HG02840 (cell line): Measurements from ENCODE around the gene RPTOR.

ENCODE experiments used
- ATAC-seq: cut with Tn5 transposase; IDR thresholded peaks from one replicate; pipeline ENCODE4 v1.9.1; 2021; ENCODE audit warnings: mild to moderate bottlenecking, moderate library complexity, moderate number of reproducible peaks; ENCODE audit not compliant: unreplicated experiment, low FRiP score

The RPTOR gene

DNA sequence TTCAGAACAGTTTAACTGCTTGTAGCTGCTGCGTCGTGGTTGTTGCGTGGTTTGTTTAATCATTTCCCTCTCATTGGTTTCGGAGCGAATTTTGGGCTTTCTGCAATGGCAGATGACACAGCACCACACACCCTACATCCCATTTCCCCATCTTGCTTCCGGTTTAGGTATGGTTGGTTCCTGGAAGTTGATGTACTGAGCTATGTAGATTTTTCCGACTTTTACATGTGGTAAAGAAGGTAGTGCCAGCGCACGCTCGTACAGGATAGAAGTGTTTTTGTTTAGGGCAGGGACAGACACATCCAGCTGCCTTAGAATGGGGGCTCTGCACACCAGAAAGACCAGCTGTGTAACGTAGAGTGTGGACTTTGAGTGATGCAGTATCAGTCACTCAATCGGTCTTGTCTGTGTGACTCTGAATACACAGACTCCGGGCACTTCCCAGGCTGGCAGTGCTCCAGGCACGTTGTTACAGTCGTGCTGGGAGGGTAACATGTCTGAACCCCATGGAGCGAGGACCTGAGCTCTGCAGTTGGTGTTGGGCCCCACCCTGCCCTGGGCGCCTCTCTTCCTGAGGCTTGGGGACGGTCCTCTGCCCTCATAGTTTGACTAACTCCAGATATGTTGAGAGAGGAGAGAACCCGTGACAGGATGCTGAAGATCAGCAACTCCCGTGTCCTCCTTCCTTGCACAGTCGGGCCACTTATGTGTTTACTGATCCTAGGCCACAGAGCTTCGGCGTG, 275.0 kb downstream of the RPTOR start:
- ATAC-seq, result no peak

DNA sequence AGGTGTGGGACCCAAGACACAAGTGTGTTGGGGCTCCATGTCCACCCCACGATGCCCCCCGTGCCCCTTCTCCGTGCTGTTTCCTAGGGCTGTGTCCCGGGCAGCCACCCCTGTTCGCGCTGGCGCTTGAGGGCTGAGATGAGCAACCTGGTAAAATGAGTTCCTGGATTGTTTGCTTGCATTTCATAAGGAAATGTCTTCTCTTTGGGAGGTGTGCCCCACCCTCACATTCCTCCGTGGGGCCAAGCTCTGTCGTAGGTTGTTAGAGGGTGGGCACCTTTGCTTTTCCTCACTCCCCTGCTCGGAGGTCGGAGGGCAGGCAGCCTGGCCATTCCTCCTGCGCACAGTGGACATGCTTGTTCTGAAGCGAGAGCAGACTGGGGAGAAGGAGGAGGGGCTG, 275.7 kb downstream of the RPTOR start:
- no peak for ATAC-seq

DNA sequence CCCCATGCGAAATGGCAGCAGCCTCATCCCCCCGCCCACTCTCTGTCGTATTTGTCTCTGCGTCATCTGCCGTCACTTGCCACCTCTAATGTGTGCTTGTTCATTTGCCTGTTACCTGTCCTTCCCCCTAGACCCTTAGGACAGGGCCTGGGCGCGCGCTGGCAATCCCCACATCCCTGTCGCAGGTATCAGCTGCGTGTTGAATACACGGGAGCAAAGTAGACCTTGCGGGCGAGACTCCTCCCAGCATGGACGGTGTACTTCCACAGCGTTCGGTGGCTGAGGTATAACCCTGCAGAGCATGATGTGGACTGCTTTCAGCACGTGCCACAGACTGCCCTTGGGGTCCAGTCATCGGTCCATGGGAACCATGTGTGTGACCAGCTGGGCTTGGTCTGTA, 276.9 kb downstream of the RPTOR start:
- no peak for ATAC-seq

DNA sequence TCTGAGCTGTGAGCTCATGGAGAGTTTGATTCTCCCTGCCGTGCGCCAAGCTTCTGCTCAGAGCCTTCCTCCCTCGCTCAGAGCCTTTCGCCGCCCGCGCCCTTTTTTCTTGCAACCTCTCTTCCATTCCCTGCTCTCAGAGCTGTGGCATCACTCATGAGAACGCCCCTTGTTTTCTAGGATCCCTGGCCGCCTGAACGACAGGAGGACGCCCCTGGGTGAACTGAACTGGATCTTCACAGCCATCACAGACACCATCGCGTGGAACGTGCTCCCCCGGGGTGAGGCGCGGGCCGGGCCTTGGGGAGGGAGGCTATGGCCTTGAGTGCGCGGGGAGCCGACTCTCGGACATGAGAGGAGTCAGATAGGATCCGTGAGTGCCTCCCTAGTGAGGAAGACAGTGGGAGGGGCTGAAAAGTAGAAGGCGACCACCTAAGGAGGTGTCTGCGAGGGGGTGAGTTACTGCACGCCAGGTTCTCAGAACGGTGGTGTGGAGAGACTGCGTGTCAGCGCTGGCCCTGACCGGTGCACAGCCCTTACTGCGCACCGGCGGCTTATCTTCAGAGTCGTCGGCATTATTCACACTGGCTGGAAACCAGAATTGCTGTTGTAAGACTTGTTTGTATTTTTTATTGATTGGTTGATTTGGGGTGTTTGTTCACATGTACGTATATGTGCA, 277.5 kb downstream of the RPTOR start:
- no peak for ATAC-seq

DNA sequence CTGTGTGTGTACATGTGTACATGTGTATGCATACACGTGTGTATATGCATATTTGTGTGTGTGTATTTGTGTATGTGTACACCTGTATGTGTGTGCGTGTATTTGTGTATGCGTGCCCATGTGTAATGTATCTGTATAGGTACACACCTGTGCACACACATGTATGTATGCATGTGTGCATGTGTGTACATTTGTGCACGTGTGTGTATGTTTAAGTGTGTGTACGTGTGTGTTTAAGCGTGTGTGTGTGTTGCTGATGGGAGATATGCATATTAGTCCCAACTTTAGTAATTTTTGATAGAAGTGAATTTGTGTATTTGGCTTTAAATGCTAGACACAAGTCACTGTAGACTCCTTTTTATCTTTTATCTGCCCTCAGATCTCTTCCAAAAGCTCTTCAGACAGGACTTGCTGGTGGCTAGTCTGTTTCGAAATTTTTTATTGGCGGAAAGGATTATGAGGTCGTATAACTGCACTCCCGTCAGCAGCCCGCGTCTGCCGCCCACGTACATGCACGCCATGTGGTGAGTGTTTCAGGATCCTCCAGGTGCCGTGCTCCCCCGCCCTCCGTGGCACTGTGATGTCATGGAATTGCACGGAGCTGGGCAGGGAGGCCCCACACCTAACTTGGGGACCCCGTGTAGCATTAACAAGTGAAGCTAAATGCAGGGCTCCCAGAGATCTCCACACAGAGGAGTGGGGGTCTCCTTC, 278.2 kb downstream of the RPTOR start:
- no peak for ATAC-seq

DNA sequence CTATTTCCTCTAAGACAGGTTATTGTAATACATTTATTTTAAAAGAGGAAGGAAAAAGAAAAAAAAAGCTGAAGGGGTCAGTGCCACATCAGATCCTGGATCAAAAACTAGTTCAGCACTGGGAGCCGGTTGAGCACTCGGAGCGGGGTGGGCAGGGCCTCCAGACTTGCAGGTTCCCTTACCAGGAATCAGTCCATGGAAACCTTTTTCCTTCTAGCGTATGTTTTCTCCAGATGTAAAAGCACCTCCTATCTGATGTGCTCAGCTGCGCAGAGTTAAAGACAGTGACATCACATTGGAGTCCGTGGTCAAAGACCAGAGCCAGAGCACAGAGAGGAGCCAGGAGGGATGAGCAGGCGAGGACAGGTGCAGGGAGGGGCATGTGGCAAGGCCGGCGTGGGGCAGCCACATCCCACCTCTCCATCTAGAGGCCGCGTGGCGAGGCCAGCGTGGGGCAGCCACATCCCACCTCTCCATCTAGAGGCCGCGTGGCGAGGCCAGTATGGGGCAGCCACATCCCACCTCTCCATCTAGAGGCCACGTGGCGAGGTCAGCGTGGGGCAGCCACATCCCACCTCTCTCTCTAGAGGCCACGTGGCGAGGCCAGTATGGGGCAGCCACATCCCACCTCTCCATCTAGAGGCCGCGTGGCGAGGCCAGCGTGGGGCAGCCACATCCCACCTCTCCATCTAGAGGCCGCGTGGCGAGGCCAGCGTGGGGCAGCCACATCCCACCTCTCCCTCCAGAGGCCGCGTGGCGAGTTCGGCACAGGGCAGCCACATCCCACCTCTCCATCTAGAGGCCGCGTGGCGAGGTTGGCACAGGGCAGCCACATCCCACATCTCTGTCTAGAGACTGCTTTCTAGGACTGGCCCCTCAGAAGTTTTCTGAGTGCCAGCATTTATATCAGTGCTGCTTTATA, 280.2 kb downstream of the RPTOR start:
- no peak for ATAC-seq

DNA sequence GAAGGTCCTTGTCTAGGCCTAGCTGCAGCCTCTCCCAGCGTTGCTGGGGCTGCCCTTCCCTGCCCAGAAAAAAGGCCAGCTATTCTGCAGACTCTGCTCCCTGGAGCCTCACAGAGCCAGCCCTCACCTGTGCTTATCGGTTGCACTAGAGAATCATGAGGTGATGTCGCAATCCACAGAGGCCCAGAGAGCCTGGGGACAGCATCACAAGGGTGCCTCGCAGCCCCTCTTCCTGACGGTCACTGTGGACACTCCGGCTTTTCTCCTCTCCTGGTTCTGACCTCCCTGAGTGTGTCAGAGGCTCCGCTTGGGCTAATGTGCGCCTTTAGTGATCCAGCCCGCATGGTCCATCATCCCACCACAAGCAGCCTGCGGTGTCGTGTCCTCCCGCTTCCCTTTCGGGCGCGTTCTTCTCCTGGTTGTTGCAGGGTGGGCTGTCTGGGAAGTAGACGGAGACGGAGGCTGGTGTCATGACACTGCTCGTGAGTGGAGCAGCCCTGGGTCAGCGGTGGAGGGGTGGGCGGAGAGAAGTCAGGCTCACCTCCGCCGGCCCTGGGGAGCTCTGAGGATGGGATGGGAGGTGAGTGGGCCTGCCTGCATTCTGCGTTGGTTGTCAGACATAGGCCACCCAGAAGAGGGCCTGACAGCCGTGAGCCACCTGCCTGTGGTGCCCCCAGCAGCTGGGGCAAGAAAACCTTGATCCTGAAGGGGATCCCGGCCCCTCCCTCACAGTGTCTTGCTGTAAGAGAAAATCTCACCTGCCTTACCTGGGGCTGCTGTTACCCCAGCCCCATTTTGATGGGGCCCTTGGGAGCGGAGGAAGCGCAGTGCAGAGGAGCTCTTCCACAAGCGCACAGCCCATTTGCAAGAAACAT, 281.1 kb downstream of the RPTOR start:
- no peak for ATAC-seq

DNA sequence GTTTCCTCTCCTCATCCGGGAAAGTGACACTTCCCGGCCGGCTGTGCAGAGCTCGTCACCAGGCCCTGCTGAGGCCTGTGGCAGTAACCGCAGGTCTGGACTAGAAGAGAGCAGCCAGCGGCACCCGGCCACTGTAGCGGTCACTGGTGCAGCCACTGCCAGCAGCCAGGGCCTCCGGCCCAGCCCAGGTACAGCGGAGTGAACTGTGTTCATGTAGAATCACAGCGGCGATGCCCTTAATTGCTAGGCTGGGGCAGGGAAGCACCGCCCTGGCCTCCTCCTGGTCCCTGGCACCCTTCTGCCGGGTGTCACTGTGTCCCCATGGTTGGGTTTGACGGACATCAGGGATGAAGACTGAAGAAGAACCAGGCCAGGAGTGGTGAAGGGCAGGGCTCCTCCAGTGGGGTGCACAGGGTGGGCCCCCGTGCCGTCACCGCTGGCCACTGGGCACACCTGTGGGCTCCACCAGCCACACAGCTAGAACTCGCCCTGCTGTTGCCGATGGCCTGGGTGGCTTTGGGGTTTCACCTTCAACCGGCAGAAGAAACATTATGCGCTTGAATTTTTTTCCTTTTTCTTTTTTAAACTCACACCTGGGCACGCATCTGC, 281.8 kb downstream of the RPTOR start:
- ATAC-seq, result no peak

DNA sequence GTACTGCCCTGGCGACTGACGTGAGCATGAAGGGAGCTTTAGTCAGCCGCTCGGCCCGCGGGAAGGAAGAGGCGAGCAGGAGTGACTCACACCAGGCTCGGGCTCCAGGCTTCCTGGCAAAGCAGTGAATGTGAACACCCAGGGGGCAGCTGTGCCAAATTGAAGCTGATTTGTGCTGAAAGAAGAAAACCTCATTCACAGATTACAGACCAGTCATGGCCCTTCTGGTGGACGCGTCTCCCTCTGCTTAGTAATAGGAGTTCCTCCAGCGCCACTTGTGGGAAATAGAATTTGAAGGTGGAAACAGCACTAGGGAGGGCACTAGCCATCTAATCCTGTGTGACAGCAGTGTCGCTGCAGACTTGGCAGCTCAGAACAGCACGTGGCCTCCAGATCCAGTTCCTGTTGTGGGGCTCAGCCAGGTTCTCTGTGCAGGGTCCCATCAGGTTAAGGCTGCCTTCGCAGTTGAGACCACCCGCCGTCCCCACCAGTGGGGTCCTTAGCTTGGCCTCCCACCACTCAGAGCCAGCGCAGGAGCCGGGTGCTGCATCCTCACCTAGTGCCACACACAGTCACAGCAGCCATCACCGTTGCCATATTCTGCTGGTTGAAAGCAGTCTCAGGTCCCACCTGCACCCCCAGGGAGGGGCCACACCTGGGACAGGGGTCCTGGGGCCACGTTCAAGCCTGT, 282.5 kb downstream of the RPTOR start:
- no peak for ATAC-seq

DNA sequence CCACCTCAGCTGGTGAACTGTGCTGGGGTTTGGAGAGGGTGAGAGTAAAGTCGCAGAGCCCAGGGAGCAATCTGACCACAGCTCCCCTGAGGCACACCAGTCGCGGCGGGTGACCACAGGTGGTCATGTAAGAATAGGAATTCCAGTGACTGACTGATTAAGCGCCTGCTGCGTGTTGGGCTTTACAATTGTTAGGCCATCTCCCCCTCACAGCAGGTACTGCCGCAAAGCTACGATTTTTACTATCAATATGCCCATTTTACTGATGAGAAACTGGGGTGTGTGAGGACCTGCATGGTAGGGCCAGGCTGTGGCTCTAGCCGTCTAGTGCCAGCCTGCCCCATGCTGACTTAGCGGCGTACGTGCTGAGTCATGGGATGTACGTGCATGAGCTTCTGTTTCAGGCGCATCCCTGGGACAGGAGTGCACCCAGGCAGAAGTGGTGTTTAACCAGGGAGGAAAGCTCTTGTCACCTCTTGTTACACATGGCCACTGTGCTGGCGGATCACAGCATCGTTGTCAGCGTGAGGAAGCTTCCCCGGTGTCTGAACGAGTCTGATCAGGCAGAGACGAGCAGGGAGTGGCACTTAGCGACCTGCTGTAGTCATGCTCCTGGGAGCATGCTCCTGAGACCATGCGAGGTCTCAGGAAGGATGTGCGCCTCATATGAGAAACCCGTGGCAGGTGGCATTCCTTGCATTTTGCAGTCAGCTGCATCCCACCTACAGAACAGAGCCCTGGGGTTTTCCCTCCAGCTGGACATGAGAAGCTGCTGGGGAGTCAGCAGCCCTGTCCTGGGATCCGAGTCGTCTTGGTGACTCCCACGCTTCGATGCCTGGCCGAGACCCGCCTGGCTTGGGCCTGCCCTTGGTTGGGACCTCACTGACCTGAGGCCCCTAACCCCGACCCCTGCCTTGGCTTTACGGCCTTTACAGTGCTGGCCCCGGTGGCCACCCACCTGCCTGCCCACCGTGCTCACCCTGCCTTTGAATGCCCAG, 283.3 kb downstream of the RPTOR start:
- ATAC-seq, result no peak

DNA sequence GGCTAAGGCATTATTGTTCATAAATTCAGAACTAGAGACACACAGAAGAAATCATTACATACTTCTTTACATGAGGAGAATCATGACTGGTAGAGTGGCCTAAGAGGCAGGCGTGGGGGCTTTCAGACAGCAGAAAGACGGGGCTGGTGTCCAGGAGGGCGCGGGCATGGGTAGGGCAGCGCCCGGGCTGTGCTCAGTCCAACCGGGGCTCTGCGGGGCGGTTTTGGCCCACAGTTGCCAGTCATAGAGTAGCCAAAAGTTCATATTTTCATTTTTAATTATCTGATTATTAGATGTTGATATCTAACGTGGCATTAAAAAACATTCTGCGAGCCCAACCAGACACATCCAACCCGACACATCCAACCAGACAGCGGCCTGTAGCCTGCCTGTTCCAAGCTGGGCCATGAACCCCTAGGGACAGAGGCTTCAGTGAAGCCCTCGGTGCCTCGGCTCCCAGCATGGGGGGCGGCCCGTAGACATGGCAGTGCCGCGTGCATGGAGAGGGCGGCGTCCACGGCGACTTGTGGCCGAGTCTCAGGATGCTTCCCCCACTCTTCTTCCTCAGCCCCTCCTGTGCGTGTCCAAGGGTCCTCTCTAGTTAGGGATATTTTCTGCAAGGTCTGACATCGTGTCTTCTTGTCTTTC, 284.7 kb downstream of the RPTOR start:
- no peak for ATAC-seq

DNA sequence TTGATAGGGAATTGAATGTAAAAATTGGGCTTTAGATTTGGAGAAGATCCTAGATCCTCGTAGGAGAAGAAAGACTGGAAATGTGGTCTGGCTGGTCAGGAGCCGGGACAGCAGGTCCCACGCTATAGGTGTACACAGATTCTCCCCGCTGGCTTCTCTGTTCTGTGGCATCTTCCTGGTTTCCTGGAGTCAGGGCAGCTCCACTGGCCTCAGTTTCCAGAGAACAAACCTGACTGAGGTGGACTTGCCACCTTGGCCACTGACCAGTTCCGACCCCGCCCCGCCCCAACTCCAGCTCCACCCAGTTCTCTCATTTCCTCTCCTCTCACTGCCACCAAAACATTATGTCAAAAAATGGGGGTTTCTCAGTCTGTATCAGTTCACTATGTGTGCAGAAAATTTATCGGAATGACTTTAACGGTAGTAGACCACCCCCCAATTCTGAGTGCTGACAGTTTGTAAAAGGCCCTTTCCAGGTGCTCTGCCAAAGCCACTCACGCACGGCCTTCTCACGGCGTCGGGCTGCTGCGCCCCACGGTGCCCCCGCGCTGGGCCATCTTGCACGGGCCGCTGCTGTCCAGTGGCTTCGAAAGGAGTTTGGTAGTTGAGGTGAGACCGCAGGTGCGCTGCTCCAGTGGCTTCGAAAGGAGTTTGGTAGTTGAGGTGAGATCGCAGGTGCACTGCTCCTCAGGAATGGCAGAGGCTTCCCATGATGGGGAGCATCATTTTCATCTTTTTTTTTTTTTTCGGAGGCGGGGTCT, 285.6 kb downstream of the RPTOR start:
- ATAC-seq, result no peak

DNA sequence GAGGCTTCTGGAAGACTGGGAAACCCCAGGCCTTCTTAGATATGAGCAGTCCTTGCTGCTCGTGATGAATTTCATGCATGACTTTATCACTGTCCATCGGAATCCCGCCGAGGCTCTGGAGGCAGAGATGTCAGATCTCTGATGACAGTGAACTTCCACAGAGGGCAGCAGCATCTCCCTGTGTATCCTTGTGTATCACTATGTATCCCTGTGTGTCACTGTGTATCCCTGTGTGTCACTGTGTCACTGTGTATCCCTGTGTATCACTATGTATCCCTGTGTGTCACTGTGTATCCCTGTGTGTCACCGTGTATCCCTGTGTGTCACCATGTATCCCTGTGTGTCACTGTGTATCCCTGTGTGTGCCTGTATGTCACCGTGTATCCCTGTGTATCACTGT, 286.9 kb downstream of the RPTOR start:
- ATAC-seq, result no peak

DNA sequence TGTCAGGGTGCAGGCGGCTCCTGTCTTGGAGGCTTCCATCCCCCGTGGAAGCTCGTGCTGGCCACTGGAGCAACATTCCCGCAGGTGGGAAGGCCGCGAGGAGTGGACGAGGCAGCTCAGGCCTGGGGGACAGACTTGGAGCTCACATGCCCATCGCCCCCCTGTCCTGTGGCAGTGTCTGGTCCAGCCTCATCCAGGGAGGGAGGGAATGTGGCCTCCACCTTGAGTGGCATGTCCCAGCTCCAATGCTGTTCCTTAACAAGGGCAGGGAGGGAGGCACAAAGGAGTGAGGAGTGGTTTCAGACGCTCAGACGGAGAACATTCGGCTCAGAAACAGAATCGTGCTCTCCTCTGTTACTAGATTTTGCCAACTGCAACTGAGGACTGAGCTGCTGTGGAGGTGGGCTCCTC, 287.6 kb downstream of the RPTOR start:
- ATAC-seq, result no peak

DNA sequence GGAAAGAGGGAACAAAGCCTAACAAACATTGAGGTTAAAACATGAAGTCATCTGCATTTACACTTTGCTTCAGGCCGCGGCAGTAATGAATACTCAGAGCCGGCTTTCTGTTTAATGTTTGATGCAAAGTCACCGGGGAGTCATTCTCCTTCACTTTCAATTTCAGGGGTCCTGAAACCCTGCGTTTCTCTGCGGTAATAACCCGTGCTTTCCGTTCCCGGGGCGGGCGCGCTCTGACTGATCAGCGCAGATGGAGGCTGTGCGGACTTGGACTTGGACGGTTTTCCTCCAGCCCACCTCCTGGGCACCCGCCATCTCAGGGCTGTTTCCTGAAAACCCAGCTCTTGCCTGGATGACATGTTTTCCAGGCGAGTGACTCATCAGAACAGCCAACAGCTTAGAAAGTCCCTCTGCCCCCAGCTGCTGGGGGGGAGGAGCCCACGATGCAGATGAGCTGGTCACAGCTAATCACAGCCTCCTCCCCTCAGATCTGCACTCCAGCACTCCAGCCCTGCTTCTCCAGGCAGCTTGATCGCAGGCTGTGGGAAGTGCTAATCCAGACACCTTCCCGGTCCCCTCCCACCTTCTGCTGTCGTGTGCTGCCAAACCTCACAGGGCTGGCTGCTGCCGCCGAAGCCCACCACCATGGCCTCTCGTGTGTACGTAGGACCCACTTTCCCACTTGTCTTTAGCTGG, 288.4 kb downstream of the RPTOR start:
- peak; percentile 64 for ATAC-seq
